ENCODE data around the gene ABHD11. TPM values are rescaled to one million over a fixed set of nuclear protein-coding genes. Genes with fewer than 3 reads are reported as not detected.

The ABHD11 gene
- total and polyA plus RNA-seq, 2 of the 4 experiments (the other 2 are of a cell fraction), result 13.4 to 19.9 TPM

DNA sequence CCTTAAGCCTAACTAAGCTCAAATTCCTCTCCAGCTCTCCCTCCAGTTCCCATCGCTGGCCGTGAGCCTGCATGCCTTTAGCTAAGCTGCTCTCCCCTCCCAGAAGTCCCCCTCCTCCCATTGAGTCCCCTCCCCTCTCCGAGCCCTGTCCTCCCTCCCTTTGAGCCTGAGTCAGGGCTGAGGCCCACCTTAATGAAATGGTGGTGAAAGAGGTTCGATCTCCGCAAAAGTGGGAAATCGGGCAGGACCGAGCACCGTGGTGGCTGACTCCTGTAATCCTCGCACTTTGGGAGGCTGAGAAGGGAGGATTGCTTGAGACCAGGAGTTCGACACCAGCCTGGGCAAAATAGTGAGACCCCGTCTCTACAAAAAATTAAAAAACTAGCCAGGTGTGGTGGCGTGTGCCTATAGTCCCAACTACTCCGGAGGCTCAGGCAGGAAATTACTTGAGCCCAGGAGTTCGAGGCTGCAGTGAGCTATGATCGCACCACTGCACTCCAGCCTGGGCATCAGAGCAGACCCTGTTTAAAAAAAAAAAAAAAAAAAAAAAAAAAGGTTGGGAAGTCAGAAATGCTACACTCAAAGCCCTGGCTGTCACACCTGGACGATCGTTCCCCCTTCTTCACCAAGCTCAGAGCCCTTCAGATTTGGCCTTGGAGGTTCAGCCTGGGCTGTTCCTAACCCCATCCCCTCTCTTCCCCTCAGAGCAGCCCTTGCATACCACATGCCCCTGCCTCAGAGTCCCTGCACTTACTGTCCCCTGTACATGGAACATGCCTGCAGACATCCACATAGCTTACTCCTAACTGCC, 32.5 kb upstream of the ABHD11 start:
- no peak for DNase-seq

More for the DNA sequence above, 32.5 kb upstream of the ABHD11 start:
- H2AK9ac ChIP-seq (replicated peaks; ENCODE audit: low read depth, low read length, poor library complexity), result no peak overlapping the region
- intact Hi-C loops (cut with micrococcal nuclease) (no loop called here), in situ Hi-C loops (cut with MboI; ENCODE audit: low sequenced_read_pairs) (no loop called here), dilution Hi-C loops (cut with HindIII; ENCODE audit: low sequenced_read_pairs, unreplicated experiment) (no loop called here)
- H3K18ac ChIP-seq (ENCODE audit: low read depth, low read length), result no peak overlapping the region
- H3K4me1 ChIP-seq (ENCODE audit: control insufficient read depth, insufficient read depth, low read length), result peaks cover 4% of the 10 kb centered on the region; the same call in 1 of the 2 replicates
- no peak overlapping the region for H3K9ac ChIP-seq (ENCODE audit: low read depth, low read length)
- no peak overlapping the region for H2BK5ac ChIP-seq (ENCODE audit: low read depth, low read length, poor library complexity, severe bottlenecking)
- H3K79me1 ChIP-seq (ENCODE audit: low read depth in 1 of 2, low read length in 2 of 2), result no peaks in the 10 kb centered on the region
- H3K4me3 ChIP-seq (ENCODE audit: insufficient read depth, low read depth, low read length), result no peak overlapping the region
- no peak overlapping the region for H4K5ac ChIP-seq (ENCODE audit: low read depth, low read length)
- no peak for ATAC-seq (ENCODE audit: low read depth)
- TF ChIP-seq MAFK (IDR thresholded peaks at IDR 0.05; ENCODE audit: low read depth, low read length), result no peak
- no peak for TF ChIP-seq RCOR1 (IDR thresholded peaks at IDR 0.05; ENCODE audit: insufficient replicate concordance, low read length)
- TF ChIP-seq CHD1 (IDR thresholded peaks at IDR 0.05; ENCODE audit: low read depth, low read length), result no peak
- TF ChIP-seq SMC3 (IDR thresholded peaks at IDR 0.05; ENCODE audit: low read depth, low read length), result no peak
- TF ChIP-seq, protein P1, sequence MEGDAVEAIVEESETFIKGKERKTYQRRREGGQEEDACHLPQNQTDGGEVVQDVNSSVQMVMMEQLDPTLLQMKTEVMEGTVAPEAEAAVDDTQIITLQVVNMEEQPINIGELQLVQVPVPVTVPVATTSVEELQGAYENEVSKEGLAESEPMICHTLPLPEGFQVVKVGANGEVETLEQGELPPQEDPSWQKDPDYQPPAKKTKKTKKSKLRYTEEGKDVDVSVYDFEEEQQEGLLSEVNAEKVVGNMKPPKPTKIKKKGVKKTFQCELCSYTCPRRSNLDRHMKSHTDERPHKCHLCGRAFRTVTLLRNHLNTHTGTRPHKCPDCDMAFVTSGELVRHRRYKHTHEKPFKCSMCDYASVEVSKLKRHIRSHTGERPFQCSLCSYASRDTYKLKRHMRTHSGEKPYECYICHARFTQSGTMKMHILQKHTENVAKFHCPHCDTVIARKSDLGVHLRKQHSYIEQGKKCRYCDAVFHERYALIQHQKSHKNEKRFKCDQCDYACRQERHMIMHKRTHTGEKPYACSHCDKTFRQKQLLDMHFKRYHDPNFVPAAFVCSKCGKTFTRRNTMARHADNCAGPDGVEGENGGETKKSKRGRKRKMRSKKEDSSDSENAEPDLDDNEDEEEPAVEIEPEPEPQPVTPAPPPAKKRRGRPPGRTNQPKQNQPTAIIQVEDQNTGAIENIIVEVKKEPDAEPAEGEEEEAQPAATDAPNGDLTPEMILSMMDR (conservative IDR thresholded peaks at IDR 0.05; ENCODE audit: low read depth, low read length), result no peak
- no peak for TF ChIP-seq BHLHE40 (IDR thresholded peaks at IDR 0.05; ENCODE audit: low read depth, low read length)
- no peak for TF ChIP-seq FOS (IDR thresholded peaks at IDR 0.05; ENCODE audit: low read depth, low read length)
- TF ChIP-seq MXI1 (IDR thresholded peaks at IDR 0.05; ENCODE audit: borderline replicate concordance, low read depth, low read length), result no peak
- no peak for TF ChIP-seq RFX5 (IDR thresholded peaks at IDR 0.05; ENCODE audit: low read depth, low read length)
- no peak for TF ChIP-seq CEBPB (IDR thresholded peaks at IDR 0.05; ENCODE audit: low read depth, low read length)
- TF ChIP-seq USF2 (IDR thresholded peaks at IDR 0.05; ENCODE audit: low read depth, low read length), result no peak
- TF ChIP-seq NFE2L2 (IDR thresholded peaks at IDR 0.05; ENCODE audit: low read depth, low read length), result no peak
- TF ChIP-seq ELK1 (IDR thresholded peaks at IDR 0.05; ENCODE audit: borderline replicate concordance, low read depth, low read length), result no peak
- TF ChIP-seq RAD21 (IDR thresholded peaks at IDR 0.05; ENCODE audit: low read length), result no peak
- no peak for TF ChIP-seq POLR2A (IDR thresholded peaks at IDR 0.05; ENCODE audit: low read depth, low read length)
- H3K23ac ChIP-seq (ENCODE audit: low read depth, low read length), result no peak overlapping the region
- H2BK20ac ChIP-seq (ENCODE audit: low read depth, low read length), result no peak overlapping the region
- CTCF ChIA-PET, result no interaction called here
- H3K4me2 ChIP-seq (ENCODE audit: low read depth, low read length), result no peak overlapping the region
- H4K8ac ChIP-seq (ENCODE audit: low read depth in 2 of 2, low read length in 2 of 2), result no peak overlapping the region
- WGBS, 2 experiments (ENCODE audit: extremely low coverage in 2 of 2, insufficient read length in 1 of 2), result 53% methylated on average over 3 of the region's 17 CpGs; no CpG with 5 or more reads in 1 of the 2 experiments
- no peak overlapping the region for H3K14ac ChIP-seq (replicated peaks; ENCODE audit: low read depth, low read length)
- no peak overlapping the region for H3K4ac ChIP-seq (ENCODE audit: low read depth, low read length)
- H3K56ac ChIP-seq (ENCODE audit: extremely low read depth, insufficient read depth, low read length), result no peak overlapping the region
- H3K9me3 ChIP-seq (ENCODE audit: control insufficient read depth, insufficient read depth, low read length), result no peaks in the 10 kb centered on the region; the same call in 1 of the 2 replicates
- no TSS peak for BruUV-seq (replicated peaks)
- H3K36me3 ChIP-seq (ENCODE audit: control insufficient read depth, insufficient read depth, low read length), result no peaks in the 10 kb centered on the region
- POLR2A ChIA-PET (ENCODE audit: unreplicated experiment), result no interaction called here
- H2BK120ac ChIP-seq (ENCODE audit: low read depth, low read length), result no peak overlapping the region
- H3K27ac ChIP-seq (ENCODE audit: insufficient read depth, low read length), result no peak overlapping the region
- H2AFZ ChIP-seq (replicated peaks; ENCODE audit: low read length, poor library complexity), result peak overlapping the region; percentile 84
- H4K91ac ChIP-seq (ENCODE audit: insufficient read depth, low read depth, low read length), result no peak overlapping the region
- no peak overlapping the region for H2AK5ac ChIP-seq (ENCODE audit: low read depth, low read length)
- no peak overlapping the region for H2BK15ac ChIP-seq (ENCODE audit: low read depth, low read length)
- H4K20me1 ChIP-seq (ENCODE audit: insufficient read depth, low read length), result no peaks in the 10 kb centered on the region
- no peaks in the 10 kb centered on the region for H3K9me1 ChIP-seq (ENCODE audit: insufficient read depth, low read length)
- H3K27me3 ChIP-seq (ENCODE audit: control insufficient read depth, insufficient read depth, low read length), result peaks cover 37% of the 10 kb centered on the region

Data from IMR-90 (cell line).